ENCODE results near the gene DENND4C.

DENND4C gene

GRCh38 chr9:19209188-19209587 is 21.3 kb upstream of the DENND4C start:
- Histone ChIP-seq H3K36me3 (replicated peaks) (no peaks in the 10 kb centered on the region), H3K27ac (no peak overlapping the region), H3K27me3 (replicated peaks) (no peaks in the 10 kb centered on the region), H3K4me3 (ENCODE audit: low read depth, low read length) (no peak overlapping the region)
- in situ Hi-C loops (cut with HindIII; ENCODE audit: low pct_ligation_motif_present, low sequenced_read_pairs), result no loop called here
- no peak for TF ChIP-seq CTCF (IDR thresholded peaks at IDR 0.05; ENCODE audit: low read depth, low read length, missing control alignments)
- DNase-seq, result no peak

GRCh38 chr9:19213823-19214222 is 16.7 kb upstream of the DENND4C start:
- in situ Hi-C loops (cut with HindIII; ENCODE audit: low pct_ligation_motif_present, low sequenced_read_pairs), result no loop called here
- no peaks in the 10 kb centered on the region for H3K27me3 ChIP-seq (replicated peaks)
- no peak for TF ChIP-seq CTCF (IDR thresholded peaks at IDR 0.05; ENCODE audit: low read depth, low read length, missing control alignments)
- H3K36me3 ChIP-seq (replicated peaks), result no peaks in the 10 kb centered on the region
- no peak for DNase-seq
- no peak overlapping the region for H3K27ac ChIP-seq
- no peak overlapping the region for H3K4me3 ChIP-seq (ENCODE audit: low read depth, low read length)

- Histone ChIP-seq H3K27ac (no peak overlapping the region), H3K36me3 (replicated peaks) (no peaks in the 10 kb centered on the region), H3K4me3 (ENCODE audit: low read depth, low read length) (no peak overlapping the region), H3K27me3 (replicated peaks) (no peaks in the 10 kb centered on the region)
- in situ Hi-C loops (cut with HindIII; ENCODE audit: low pct_ligation_motif_present, low sequenced_read_pairs), result no loop called here
- no peak for TF ChIP-seq CTCF (IDR thresholded peaks at IDR 0.05; ENCODE audit: low read depth, low read length, missing control alignments)
- no peak for DNase-seq
Observed at GRCh38 chr9:19216466-19216865, 14.0 kb upstream of the DENND4C start.

- Histone ChIP-seq H3K27me3 (replicated peaks) (no peaks in the 10 kb centered on the region), H3K36me3 (replicated peaks) (no peaks in the 10 kb centered on the region), H3K4me3 (ENCODE audit: low read depth, low read length) (no peak overlapping the region), H3K27ac (no peak overlapping the region)
- DNase-seq, result no peak
- in situ Hi-C loops (cut with HindIII; ENCODE audit: low pct_ligation_motif_present, low sequenced_read_pairs), result no loop called here
- TF ChIP-seq CTCF (IDR thresholded peaks at IDR 0.05; ENCODE audit: low read depth, low read length, missing control alignments), result no peak
Observed at GRCh38 chr9:19221326-19221725, 9.2 kb upstream of the DENND4C start.

GRCh38 chr9:19223724-19224123 is 6.8 kb upstream of the DENND4C start:
- Histone ChIP-seq H3K36me3 (replicated peaks) (no peaks in the 10 kb centered on the region), H3K27me3 (replicated peaks) (no peaks in the 10 kb centered on the region), H3K4me3 (ENCODE audit: low read depth, low read length) (no peak overlapping the region), H3K27ac (no peak overlapping the region)
- no peak for DNase-seq
- TF ChIP-seq CTCF (IDR thresholded peaks at IDR 0.05; ENCODE audit: low read depth, low read length, missing control alignments), result no peak
- in situ Hi-C loops (cut with HindIII; ENCODE audit: low pct_ligation_motif_present, low sequenced_read_pairs), result no loop called here

- no peak overlapping the region for H3K27ac ChIP-seq
- H3K4me3 ChIP-seq (ENCODE audit: low read depth, low read length), result no peak overlapping the region
- H3K36me3 ChIP-seq (replicated peaks), result no peaks in the 10 kb centered on the region
- no peaks in the 10 kb centered on the region for H3K27me3 ChIP-seq (replicated peaks)
- no peak for DNase-seq
- in situ Hi-C loops (cut with HindIII; ENCODE audit: low pct_ligation_motif_present, low sequenced_read_pairs), result no loop called here
- no peak for TF ChIP-seq CTCF (IDR thresholded peaks at IDR 0.05; ENCODE audit: low read depth, low read length, missing control alignments)
Observed at GRCh38 chr9:19224563-19224962, 5.9 kb upstream of the DENND4C start.

All from brain microvascular endothelial cell (primary cell).